ENCODE measurements around the gene ABLIM2.
A peak's percentile ranks its signal among the peaks of the same experiment; 100 is the strongest.

The ABLIM2 gene

DNA sequence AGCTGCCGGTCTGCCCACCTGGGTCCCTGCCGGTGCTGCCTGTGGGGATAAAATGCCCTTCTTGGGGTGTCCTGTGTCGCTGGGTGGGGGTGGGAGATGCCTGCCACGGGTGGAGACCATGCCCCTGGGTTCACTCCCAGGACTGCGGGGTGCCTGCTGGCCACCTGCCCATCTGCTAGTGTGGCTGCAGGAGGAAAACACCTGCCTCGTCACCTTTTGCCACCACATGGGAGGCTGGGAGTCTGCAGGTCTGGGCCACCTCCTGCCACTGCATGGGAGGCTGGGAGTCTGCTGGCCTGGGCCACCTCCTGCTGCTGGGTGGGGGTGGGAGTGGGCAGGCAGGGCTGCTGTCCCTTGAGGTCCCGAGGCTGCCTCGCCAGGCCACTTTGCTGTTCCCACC is 160.2 kb downstream of the ABLIM2 start:
- no peak for DNase-seq

DNA sequence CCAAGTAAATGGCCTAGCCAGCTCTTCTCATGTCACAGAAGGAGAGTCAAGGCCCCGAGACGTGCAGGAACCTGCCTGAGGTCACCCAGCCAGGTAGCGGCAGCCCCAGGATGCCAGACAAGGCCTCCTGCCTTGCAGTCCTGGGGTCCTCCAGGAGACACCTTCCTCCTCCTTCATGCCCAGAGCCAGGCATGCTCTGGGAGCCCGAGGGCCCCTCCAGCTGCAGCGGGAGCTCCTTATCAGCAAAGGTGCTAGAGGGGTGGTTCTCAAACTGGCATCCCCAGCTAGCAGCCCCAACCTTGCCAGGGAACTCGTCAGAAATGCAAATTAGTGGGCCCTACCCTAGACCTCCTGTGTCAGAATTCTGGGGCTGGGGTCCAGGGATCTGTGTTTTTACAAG is 162.7 kb downstream of the ABLIM2 start:
- DNase-seq, result no peak

DNA sequence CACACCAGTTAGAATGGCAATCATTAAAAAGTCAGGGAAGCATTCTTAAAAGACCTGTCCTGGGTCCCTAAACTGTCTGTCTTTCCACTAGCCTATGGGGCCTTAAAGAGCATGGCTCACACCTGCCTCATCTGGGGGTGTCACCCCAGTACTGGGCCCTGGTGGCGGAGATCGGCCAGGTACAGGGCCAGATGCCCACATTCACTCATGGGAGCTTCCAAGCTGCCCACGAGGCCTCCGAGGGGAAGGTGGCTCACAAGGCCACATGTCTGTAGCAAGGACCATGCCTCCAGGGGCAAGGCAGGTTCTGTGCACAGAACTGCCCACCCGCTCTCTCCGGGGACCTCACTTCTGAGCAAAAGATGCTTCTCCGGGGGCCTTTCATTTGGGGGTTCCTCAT is 163.5 kb downstream of the ABLIM2 start:
- DNase-seq, result no peak

DNA sequence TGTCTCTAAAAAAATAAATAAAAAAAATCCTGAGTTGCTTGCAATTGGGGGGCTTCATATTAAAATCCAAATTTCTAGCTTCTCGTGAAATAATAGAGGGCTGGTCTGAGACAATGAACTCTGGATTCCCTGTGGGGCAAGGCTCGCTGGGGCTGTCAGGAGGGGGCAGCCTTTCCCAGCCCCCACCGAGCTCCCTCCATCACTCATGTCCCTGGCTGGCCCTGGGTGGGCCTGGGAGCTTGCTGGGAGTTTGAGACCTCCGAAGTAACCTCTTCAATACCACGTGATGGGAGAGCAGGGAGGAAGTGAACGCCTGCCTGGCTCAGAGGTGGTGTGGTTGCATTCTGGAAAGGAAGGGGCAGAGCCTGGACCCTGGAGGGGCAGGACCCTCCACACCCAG is 164.9 kb downstream of the ABLIM2 start:
- DNase-seq, result no peak

DNA sequence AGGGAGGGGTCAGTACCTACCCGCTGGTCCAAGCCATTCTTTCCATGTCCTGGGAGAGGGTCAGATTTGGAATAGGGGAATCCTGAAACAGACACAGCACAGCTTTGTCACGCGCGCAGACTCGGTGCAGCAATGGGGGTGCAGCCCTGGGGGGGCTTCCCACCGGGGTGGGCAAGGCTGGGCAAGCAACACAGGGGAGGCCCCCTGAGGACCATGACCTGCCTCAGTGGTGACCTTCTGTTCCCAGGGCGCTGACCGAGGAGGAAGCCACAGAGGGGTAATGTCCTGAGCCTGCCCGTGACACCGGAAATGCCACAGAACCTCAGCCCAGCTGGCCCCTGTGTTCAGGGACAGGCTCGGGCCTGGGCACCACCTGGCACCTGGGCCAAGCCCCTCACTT is 165.8 kb downstream of the ABLIM2 start:
- DNase-seq, result no peak

DNA sequence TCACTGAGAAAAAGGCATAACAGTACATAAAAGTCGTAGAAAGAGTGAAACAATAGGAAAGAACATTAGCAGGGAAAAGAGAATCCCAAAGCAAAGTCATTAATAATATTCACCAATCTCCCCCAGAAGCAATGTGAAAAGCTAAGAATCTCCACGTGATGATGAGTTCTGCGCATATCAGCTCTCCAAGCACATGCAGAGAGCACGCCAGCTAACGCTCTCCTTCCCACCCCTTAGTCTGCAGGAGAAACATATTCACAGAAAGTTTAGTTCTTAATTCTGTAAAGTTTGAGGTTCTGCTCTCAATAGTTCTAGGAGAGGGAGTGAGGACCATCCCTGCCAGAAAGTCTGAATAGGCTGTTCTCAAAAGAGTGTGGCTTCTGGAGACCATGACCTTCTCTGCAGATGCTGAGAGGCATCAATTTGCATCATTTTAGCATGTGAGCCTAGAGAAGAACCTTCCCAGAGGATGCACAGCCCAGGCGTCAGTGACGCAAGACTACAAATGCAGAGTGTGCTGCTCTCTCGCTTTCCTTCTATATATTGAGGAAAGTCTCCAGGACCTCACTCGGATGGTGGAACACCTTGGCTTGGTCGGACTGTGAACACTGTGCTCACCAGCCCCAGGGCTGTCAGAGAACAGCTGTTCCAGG is 167.7 kb downstream of the ABLIM2 start:
- no peak for DNase-seq

DNA sequence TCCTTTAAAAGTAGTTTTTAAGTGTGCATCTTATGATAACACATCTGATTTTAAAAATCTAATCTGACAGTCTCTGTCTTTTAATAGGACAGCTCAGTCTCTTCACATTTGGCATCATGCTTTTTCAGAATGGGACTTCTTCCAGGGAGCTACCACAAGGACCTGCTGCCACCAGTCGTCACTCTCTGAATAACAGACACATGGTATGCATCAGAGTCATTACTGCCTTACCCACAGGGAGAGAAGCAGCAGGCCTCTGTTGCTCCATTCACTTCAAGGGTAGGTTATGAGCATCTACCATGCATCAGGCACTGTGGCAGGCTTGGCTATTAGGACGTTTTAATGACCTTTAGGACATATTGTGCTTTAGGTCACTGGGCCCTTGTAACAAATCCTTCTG is 169.0 kb downstream of the ABLIM2 start:
- no peak for DNase-seq

DNA sequence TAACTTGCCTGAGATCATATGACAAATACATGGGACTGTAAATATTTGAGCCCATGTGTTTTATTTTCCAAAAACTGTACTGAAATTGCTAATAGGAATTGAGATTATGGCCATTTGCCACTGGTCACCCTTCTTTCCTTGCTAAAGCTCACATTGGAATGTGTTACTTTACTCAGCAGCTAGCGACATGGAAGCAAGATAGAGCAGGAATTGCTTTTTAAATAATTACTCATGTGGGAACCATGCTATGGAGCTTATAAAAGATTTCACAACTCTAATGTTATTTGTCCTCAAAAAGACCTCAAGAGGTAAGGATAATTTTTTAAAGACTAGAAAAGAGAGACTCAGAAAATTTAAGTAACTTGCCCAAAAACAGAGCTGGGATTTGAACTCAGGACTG is 170.2 kb downstream of the ABLIM2 start:
- no peak for DNase-seq

DNA sequence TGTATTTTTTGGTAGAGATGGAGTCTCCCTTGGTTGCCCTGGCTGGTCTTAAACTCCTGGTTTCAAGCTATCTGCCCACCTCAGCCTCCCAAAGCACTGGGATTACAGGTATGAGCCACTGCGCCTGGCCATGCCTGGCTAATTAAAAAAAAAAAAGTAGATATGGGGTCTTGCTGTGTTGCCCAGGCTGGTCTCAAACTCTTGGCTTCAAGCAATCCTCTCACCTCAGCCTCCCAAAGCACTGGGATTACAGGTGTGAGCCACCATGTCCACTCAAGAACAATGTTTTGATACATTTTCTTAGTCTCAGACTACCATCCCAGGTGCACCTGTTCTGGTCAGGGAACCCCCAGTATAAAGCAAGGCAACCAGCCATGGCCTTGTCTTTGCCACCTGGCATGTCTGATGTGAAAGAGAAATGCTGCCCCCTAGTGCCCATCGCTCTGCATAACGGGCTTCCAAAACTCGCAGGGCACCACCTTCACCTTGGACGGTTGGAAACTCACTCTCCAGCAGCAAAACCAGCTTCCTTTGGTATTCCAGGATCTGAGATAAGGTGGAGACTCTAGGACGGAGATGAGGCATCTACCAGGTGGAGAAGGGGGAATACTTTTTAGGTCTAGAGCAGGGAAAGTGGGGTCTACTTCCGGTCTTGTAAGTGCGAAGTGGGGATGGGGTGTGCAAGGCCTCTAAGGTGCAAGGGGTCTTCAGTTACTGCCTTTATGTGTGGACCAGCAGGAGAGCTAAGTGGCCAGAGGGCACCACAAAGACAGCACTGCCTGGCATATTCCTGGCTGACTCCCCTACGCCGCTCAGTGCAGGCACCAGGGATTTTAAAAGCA is 171.2 kb downstream of the ABLIM2 start:
- DNase-seq, result peak; percentile 72

DNA sequence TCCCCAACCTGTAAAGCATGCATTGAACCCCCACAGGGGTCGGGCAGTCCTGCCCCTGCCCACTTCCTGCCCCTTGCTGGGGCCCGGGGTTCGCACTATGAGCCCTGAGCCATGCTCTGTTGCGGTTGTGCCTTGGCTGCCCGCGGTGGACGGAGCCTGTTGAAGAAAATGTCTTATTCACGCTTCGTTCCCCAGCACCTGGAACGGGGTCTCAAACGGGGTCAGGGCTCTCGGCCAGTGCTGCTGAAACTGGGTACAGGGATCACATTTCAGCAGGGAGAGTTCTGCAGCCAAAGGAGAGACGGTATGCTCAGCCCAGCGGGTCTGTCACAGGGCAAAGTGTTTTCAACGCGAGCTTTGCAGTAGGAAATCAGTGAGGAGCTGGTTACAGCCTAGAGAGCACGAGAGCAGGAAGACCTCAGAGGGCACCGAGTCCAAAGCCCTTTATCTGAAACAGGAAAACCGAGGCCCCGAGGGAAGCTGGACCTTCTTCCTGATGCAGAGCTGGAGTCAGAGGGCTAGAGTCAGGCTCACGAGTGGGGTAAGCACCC is 172.6 kb downstream of the ABLIM2 start:
- DNase-seq, result no peak

DNA sequence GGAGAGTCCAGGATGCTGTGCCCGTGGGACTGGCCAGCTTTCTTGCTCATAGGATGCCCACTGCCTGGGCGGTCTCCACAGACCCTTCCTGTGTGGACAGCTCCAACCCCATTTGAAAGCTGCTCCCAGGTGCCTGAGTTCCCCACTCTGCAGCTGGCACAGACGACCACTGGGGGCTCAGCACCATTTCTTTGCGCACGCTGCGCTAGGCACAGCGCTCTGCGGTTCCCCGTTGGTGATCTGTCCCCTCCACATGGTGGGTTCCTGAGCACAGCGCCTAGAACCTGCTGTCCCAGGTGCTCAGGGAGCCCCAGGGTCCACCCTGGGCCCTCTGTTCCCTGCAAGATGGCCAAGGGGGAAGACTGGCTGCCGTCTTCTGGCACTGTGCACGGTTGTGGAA is 173.5 kb downstream of the ABLIM2 start:
- DNase-seq, result no peak

DNA sequence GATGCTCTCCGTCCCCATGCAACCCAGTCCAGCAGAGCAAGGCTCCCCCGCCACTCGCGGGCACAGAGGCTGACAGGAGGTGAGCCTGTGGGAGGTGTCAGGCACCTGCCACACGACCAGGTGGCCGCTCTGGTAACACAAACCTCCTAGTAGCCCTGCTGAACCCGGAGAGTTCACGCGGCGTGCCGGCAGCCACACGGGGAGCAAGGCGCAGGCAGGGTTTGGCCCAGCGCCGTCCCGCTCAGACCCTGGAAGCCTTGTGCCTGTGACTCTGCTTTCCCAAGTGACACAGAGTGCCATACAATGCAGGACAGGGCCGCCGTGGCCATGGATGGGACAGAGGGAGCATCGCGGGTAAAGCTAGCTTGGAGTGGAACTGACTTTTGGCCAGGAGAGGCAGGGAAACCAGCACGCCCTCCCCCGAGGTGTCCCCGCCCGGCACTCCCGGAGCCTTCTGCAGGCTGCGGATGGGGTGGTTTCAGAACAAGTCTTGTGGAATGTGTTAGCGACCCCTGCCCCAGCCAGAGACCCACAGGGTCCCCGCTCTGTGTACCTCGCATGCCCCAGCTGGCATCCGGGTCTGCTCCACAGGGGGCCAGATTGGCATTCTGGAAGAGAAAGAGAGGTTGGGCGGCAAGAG is 174.2 kb downstream of the ABLIM2 start:
- DNase-seq, result no peak

DNA sequence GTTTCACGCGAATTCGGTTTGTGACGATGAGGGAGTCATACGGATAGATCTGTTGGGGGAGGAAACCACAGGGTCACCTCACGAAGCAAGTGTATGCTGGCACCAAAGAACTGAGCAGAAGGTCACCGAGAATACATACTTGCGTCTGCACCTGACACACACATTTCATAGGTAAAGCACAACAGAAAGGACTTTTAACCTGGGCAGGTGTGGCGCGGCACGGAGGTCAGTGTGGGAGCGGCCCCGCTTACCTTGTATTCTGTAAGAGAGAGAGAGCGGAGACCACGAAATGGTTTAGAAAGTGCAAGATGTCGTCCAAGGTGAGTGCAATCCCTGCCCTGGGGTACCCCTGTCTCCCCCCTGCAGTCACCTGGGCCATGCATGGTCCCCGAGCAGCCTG is 175.3 kb downstream of the ABLIM2 start:
- DNase-seq, result no peak

DNA sequence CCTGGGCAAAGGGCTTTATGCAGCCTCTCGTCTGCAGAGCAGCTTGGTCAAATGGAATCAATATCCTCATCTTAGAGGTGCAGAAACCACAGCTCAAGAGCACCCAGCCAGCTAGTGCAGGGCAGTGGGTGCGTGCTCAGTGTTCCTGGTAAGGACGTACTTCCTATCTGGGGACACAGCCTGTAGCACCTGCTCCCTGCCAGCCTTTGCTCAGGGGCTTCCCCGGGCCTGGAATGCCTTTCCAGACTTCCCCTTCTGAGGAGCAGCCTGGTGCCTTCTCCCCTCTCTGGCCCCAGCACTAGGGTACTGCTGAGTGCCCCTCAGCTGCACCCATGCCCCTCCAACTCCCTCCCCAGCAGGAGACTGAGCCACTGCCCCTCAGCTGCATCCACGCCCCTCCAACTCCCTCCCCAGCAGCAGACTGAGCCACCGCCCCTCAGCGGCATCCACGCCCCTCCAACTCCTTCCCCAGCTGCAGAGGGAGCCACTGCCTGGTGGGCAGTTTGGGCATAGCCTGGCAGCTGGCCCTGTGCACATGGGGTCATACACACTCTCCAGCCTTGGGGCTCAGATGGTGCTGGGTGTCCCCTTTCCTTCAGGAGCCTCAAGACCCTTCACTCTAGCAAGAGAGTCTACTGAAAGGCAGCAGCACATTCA is 176.7 kb downstream of the ABLIM2 start:
- DNase-seq, result no peak

DNA sequence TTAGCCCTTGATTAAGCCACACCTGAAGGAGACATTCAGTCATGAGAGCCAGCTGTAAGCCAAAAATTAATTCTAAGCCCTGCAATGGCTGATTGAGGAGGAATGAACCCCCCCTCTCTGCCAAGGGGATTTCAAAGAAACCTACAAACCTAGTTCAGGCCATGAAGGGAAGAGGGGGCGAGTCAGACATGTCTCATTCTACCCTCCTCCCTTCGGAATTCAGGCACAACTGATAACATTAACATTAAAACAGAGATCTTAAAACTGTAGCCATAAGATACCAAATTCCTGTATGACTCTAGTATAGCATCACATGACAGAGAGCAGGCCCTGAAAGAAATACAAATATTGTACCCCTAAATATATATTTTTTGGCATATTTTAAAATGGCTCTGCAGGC is 178.6 kb downstream of the ABLIM2 start:
- DNase-seq, result no peak

DNA sequence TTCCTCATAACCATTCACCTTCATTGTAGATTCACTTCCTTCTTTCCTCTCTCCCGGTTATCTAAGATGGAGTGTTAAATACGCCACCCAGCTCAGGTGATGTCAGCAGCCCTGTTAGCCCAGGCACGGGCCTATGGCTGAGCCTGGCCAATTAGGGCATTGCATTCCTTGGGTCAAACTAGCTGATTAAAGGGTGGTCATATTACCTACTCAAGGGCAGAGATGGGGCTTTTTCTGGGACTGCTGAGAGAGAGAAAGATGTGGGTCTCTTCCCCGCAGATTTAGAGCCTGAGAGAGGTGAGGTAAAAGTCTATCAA is 179.0 kb downstream of the ABLIM2 start:
- DNase-seq, result no peak

DNA sequence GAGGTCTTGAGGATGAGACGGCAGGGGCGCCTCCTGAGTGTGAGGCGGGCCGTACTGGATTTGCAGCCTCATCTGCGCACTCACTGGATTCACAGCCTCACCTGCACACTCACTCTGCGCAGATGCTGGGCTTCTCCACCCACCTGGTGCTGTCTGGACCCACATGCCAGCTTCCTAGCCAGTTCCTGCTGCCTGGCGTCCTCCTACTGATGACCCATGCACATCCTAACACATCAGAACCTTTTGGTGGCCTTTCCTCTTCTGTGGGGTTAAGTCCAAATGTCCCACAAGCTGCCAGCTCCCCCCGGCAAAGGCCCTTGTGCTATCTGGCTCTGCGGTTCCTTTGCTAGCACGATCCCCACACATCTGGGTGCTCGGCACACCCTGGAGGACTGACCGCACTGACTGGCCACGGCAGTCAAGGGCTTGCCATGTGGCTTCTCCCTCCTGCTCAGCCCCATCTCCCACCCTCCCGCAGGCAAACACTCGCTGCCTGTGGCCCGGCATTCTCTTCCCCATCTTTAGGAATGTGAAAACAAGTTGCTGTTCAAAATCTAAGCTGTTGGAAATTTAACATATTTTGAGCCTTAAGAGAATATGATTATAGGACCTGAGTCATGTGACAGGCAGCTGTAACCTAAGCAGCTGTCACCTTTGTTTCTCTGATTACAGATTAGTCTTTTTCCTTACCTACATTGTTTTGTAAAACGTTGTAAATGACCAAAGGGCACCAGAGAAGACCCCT is 179.5 kb downstream of the ABLIM2 start:
- DNase-seq, result no peak

DNA sequence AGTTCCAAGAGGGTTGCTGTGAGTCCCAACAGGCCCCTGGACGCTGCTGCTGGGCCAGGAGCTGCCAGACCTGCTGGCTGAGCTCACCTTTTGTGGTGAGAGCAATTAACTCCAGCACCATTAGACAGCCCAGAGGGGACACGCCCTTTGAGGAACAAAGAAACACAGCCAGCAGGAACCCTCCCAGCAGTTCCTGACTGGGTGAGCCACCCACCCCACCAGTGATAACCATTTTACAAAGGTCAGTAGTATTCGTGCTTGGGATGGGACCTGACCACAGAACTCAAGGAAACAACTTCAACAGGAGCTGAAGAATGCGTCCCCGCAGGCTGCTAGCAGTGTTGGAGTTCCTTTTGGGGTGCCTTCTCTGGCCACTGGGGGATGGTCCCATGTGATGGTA is 180.1 kb downstream of the ABLIM2 start:
- no peak for DNase-seq

DNA sequence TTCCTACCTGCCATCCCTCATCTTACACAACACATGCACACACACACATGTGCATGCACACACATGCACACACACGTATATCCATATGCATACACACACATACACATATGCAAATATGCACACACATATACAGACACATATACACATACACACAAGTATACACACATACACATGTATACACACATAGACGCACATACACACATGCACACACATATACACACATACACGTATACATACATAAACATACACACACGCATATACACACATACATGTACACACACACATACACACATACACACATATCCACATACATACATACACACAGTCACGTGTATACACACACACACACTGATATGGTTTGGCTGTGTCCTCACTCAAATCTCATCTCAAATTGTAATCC is 182.0 kb downstream of the ABLIM2 start:
- DNase-seq, result no peak

DNA sequence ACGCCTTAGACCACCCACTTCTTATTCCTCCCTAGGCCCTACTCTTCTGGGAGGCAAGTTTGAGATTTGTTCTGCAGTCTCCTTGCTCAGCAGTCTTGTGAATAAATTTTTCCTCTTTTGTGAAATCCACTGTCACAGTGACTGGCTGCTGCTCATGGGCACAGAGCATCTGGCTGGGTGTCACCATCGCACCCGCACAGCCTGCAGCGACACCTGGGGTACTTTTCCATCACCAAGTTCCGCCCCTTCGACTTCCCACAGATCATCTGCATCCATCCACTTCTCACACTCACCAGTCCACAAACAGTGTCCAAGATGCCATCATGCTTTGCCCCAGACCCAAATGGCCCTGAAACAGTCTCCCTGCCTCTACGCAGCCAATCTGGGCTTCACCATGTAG is 182.6 kb downstream of the ABLIM2 start:
- DNase-seq, result no peak

DNA sequence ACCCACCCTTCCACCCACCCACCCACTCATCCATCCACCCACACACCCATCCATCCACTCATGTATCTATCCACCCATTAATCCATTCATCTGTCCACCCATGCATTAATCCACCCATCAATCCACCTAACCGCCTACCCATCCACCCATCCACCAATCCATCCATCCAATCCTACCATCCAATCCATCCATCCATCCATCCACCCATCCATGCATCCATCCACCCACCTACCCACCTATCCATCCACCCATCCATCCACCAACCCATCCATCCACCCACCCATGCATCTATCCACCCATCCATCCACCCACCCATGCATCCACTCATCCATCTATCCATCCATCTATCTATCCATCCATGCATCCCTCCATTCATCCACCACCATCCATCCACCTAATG is 184.2 kb downstream of the ABLIM2 start:
- no peak for DNase-seq

DNA sequence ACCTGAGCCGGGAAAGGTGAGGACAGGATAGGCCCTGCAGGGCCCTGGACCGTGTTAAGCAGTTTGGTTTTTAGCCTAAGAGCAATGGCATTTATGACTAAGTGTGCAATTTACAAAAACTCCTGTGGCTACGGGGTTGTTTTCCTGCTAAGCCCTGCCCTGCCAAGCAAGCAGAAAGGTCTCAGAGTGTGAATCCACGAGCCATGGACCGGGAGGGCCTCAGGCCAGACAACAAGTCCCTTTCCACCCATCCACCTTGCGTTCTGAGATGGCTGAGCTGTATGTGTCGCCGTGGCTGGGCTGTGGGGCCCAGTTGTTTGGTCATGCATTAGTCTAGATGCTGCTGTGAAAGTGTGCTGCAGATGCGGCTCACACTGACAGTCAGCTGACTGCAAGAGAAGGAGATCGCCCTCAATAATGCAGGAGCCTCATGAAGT is 185.1 kb downstream of the ABLIM2 start:
- DNase-seq, result no peak
